K562 (cell line): ENCODE measurements around the gene OSGIN1. TPM values are rescaled to one million over a fixed set of nuclear protein-coding genes. Genes with fewer than 3 reads are reported as not detected.

Experiments
- ATAC-seq: fragments of 200-7000 bp; cut with Tn5 transposase; 3 replicates; pipeline ENCODE4 v1.9.1; 2020; ENCODE audit warnings: moderate library complexity
- BruUV-seq: library from RNA; stranded (reverse); fragments of 400-500 nt; replicated peaks from 2 replicates; lab custom pipeline; 2021; lab: Mats Ljungman, UMichigan
- CTCF ChIA-PET: fragments of 300-600 bp; formaldehyde crosslinking; extraction: SDS; loops from one replicate; lab custom pipeline; 2021; ENCODE audit warnings: low intra/inter-chr PET ratio; lab: Yijun Ruan, JAX
- POLR2A ChIA-PET: fragments of 300-600, 350-650 bp; sonication (Branson Sonifier 250); formaldehyde crosslinking; extraction: SDS; loops from one replicate; lab custom pipeline; 2021; ENCODE audit warnings: antibody characterized with exemption, inconsistent platforms; lab: Yijun Ruan, JAX
- DNase-seq, 4 experiments: peaks; one replicate each; pipeline versions ENCODE4 v3.0.0 to v3.0.0-alpha.2; 2011 to 2018; ENCODE audit warnings: low spot score in 3 of 4, mixed read lengths in 3 of 4; ENCODE audit errors: extremely low read depth in 1 of 4
- FAIRE-seq: peaks from 2 replicates; lab custom pipeline; 2011; peaks lifted over from hg19 to GRCh38; lab: Jason Lieb, UNC
- H2AFZ ChIP-seq: 2 replicates; pipeline ENCODE4 v1.6.0; 2011; ENCODE audit warnings: low read depth, low read length, control low read depth, inconsistent platforms
- H3K27ac ChIP-seq: fragments of 200-600 bp; 3 replicates; pipeline ENCODE4 v1.8.0; 2011; ENCODE audit warnings: low read depth, mild to moderate bottlenecking, control low read depth, inconsistent platforms, low read length, moderate library complexity, mixed read lengths; ENCODE audit errors: extremely low read depth
- H3K27me3 ChIP-seq, 2 experiments: fragments of 300-600 bp in 1 of 2; 2 replicates in 1 of 2; 3 replicates in 1 of 2; pipeline versions ENCODE4 v1.6.0 to v1.8.0; 2011; ENCODE audit warnings: inconsistent platforms in 2 of 2, low read length in 2 of 2, mild to moderate bottlenecking in 1 of 2, mixed read lengths in 1 of 2, moderate library complexity in 1 of 2; ENCODE audit not compliant: control insufficient read depth in 2 of 2, insufficient read depth in 2 of 2
- H3K36me3 ChIP-seq: fragments of 300-600 bp; 3 replicates; pipeline ENCODE4 v1.8.0; 2011; ENCODE audit warnings: mild to moderate bottlenecking, low read length, inconsistent platforms; ENCODE audit not compliant: control insufficient read depth, insufficient read depth
- H3K4me1 ChIP-seq, 2 experiments: fragments of 200-600 bp in 1 of 2; replicated peaks in 1 of 2; 2 replicates in 1 of 2; 3 replicates in 1 of 2; pipeline versions ENCODE4 v1.5.1 to v1.8.0; 2011; ENCODE audit warnings: inconsistent platforms in 2 of 2, low read length in 2 of 2, mild to moderate bottlenecking in 1 of 2, mixed read lengths in 1 of 2, moderate library complexity in 1 of 2; ENCODE audit not compliant: control insufficient read depth in 2 of 2, insufficient read depth in 2 of 2
- H3K4me2 ChIP-seq: 2 replicates; pipeline ENCODE4 v1.6.1; 2011; ENCODE audit warnings: low read length, control low read depth, inconsistent platforms, mixed read lengths; ENCODE audit not compliant: insufficient read depth
- H3K4me3 ChIP-seq: fragments of 200-600 bp; sonication (generic), shearing (Covaris generic); 2 replicates; pipeline ENCODE4 v1.5.1; 2016; ENCODE audit warnings: control low read depth, inconsistent platforms
- H3K79me2 ChIP-seq: fragments of 200-600 bp; 3 replicates; pipeline ENCODE4 v1.8.0; 2011; ENCODE audit warnings: low read length, inconsistent platforms; ENCODE audit not compliant: control insufficient read depth, insufficient read depth
- H3K9ac ChIP-seq, 2 experiments: 2 replicates each; pipeline versions ENCODE4 v1.6.0 to v1.6.1; 2011; ENCODE audit warnings: low read depth in 2 of 2, low read length in 2 of 2, control low read depth in 1 of 2, inconsistent platforms in 1 of 2, mild to moderate bottlenecking in 1 of 2, mixed read lengths in 1 of 2; ENCODE audit not compliant: insufficient read depth in 1 of 2
- H3K9me1 ChIP-seq: one replicate; pipeline ENCODE4 v1.6.0; 2011; ENCODE audit warnings: inconsistent platforms, mild to moderate bottlenecking, low read length, moderate library complexity; ENCODE audit not compliant: control insufficient read depth, insufficient read depth
- H3K9me3 ChIP-seq: replicated peaks from 2 replicates; pipeline ENCODE4 v1.5.1; 2011; ENCODE audit warnings: low read depth, low read length, inconsistent platforms; ENCODE audit not compliant: control insufficient read depth, insufficient read depth
- H4K20me1 ChIP-seq: replicated peaks from 2 replicates; pipeline ENCODE4 v1.6.1; 2011; ENCODE audit warnings: low read length, inconsistent platforms, mixed read lengths; ENCODE audit not compliant: control insufficient read depth, insufficient read depth
- EGR1 ChIP-seq: fragments of 450-650 bp; conservative IDR thresholded peaks from 2 replicates; pipeline ENCODE4 v1.6.1; 2017; ENCODE audit warnings: mild to moderate bottlenecking
- NFYB ChIP-seq: IDR thresholded peaks from 2 replicates; pipeline ENCODE4 v1.6.1; 2011; ENCODE audit warnings: mild to moderate bottlenecking, moderate library complexity; ENCODE audit not compliant: insufficient read length; ENCODE audit errors: extremely low read depth
- POLR2G ChIP-seq: fragments of 200-400 bp; formaldehyde crosslinking; IDR thresholded peaks from 2 replicates; pipeline ENCODE4 v1.6.1; 2017; ENCODE audit warnings: low read depth, mild to moderate bottlenecking, antibody characterized with exemption, low read length, moderate library complexity
- ZKSCAN3 ChIP-seq: fragments of 250-450 bp; sonication (Bioruptor Pico); IDR thresholded peaks from 2 replicates; pipeline ENCODE4 v1.4.0; 2020
- WGBS: fragments of 100-300 bp; shearing (Covaris generic); methylation state at CpG from one replicate; pipeline ENCODE4 v1.1.6; 2016; ENCODE audit warnings: low coverage, mixed read lengths; ENCODE audit not compliant: insufficient coverage; ENCODE audit errors: missing lambda C conversion rate; 5-methylcytosine and 5-hydroxymethylcytosine counted together
- in situ Hi-C: fragments of 300-500 bp; cut with MboI; formaldehyde crosslinking; loops from 4 replicates; pipeline ENCODE4 v1.15.0; 2018; ENCODE audit warnings: inconsistent platforms, mixed read lengths
- intact Hi-C: fragments of 100-400 bp; cut with micrococcal nuclease; formaldehyde crosslinking; loops from 2 replicates; pipeline ENCODE4 v1.14.2; 2022
- polyA plus RNA-seq, 8 experiments: library from polyadenylated mRNA; depleted of rRNA in 4 of 8; stranded (reverse) in 5 of 8; unstranded in 3 of 8; fragments of >200 nt; fragmentation: Nextera tagmentation in 2 of 8; fragmentation: Illumina TruSeq in 1 of 8; extraction: Ambion mirVana in 2 of 8; extraction: Trizol in 1 of 8; gene quantifications; 2 replicates each; pipeline versions ENCODE4 v1.2.1 to v1.2.3, GENCODE V29; 2011 to 2014; ENCODE audit warnings: inconsistent platforms in 1 of 8, missing spikeins in 1 of 8
- total RNA-seq, 7 experiments: library from RNA; depleted of rRNA in 6 of 7; stranded (reverse); fragments of >200 nt in 6 of 7; fragmentation: Illumina TruSeq in 2 of 7; extraction: Trizol in 2 of 7; gene quantifications; 2 replicates each; pipeline versions ENCODE4 v1.2.1 to v1.2.3, GENCODE V29; 2011 to 2021; ENCODE audit warnings: low replicate concordance in 1 of 7

The OSGIN1 gene
- total and polyA plus RNA-seq, 9 of the 15 experiments (the other 6 are each of a cell fraction or from before 2014, with no cell fraction given), result 0.03 to 3.6 (median 1.6) TPM

DNA sequence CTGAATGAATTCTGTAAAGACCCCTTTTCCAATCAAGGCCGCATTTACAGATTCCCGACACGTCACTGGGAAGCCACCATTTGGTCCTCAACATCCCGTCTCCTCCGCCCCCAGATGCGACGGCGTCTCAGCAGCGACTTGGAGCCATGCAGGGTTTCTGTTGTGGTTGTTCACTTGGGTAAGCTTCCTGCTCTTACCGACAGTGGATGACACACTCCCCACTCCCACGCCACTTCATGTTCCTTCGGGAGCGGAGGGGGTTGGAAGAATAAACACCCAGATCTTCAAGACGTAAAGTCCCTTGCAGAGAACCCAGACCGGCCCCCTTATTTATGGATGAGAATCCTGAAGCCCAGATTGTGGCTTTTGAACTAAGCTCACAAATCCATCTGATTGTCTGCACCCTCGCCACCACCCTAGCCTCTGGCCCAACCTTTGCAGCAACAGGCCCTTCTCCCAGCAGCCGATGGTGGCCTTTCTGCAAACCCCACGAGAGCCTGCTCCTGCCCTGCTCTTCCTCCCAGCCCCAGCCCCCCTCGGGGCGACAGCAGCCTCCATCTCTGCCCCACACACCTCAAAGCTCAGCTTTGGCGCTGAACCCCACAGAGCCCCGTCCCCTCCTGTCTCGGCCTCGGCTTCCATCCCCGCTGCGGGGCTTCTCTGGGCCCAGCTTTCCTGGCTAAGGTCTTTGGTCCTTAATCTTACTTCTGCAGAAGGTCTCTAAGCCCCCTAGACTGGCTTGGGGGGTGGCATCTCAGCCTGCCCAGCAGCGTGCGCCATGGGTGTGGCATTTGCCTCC is 19.0 kb upstream of the OSGIN1 start:
- in situ Hi-C loops, result no loop called here
- Histone ChIP-seq H3K4me2 (no peak overlapping the region), H4K20me1 (peaks cover 21% of the 10 kb centered on the region), H3K79me2 (no peaks in the 10 kb centered on the region), H3K36me3 (no peaks in the 10 kb centered on the region), H3K4me3 (no peak overlapping the region), H3K27ac (no peak overlapping the region), H3K4me1 (peaks cover 0 to 42% of the 10 kb centered on the region in 2 experiments; a peak in 2 of 5 replicates), H3K9me3 (no peaks in the 10 kb centered on the region), H3K9me1 (no peaks in the 10 kb centered on the region), H3K9ac (no peak overlapping the region), H3K27me3 (peaks cover 65 to 88% of the 10 kb centered on the region in 2 experiments), H2AFZ (no peak overlapping the region)
- ATAC-seq (no peak), FAIRE-seq (no peak), DNase-seq (no peak)
- CTCF ChIA-PET, result no interaction called here
- no TSS peak for BruUV-seq
- WGBS, result 2% methylated on average over 28 of the region's 28 CpGs
- POLR2A ChIA-PET, result interaction anchor here (0.6 to 1.4 kb wide), 4 partner anchors 9 to 115 kb away, joined by 3 to 4 read pairs (median 4); no protein-coding TSS in a partner anchor
- no peak for TF ChIP-seq NFYB
- 0 out of 2 replicates have a peak, but pooled peaks have one; percentile 6 for TF ChIP-seq EGR1
- TF ChIP-seq, all 486 proteins: peak for 1
- intact Hi-C loops, result no loop called here

DNA sequence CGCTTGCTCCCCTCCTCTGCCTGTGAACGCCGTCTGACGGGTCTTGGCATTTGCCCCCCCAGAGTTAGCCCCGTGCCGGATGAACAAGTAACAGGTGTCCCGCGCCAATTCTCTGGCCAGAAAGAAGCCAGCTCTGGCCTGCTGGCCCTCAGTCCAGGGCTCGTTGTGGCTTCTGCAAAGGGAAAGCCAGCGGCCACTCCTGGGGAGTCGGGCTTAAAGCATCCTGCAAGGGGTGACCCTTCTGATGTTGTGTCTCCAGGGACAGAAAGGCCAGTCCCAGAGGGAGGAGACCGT is 18.4 kb upstream of the OSGIN1 start:
- Histone ChIP-seq H3K9me3 (no peaks in the 10 kb centered on the region), H3K4me2 (no peak overlapping the region), H3K27me3 (peaks cover 65 to 83% of the 10 kb centered on the region in 2 experiments), H3K36me3 (no peaks in the 10 kb centered on the region), H3K4me1 (peaks cover 0 to 47% of the 10 kb centered on the region in 2 experiments; a peak in 2 of 5 replicates), H3K9ac (no peak overlapping the region), H3K79me2 (no peaks in the 10 kb centered on the region), H3K27ac (no peak overlapping the region), H2AFZ (no peak overlapping the region), H3K9me1 (no peaks in the 10 kb centered on the region), H3K4me3 (no peak overlapping the region), H4K20me1 (peaks cover 21% of the 10 kb centered on the region)
- WGBS, result 7% methylated on average over 12 of the region's 12 CpGs
- TF ChIP-seq POLR2G, result 0 out of 2 replicates have a peak, but pooled peaks have one; percentile 13
- no peak for TF ChIP-seq ZKSCAN3 (CRISPR knock-in tag)
- in situ Hi-C loops, result no loop called here
- intact Hi-C loops, result no loop called here
- ATAC-seq (no peak; the same call in 2 of the 3 replicates), FAIRE-seq (no peak), DNase-seq (no peak)
- CTCF ChIA-PET, result no interaction called here
- no TSS peak for BruUV-seq
- POLR2A ChIA-PET, result interaction anchor here (0.6 to 1.4 kb wide), 4 partner anchors 9 to 120 kb away, joined by 3 to 4 read pairs (median 3); no protein-coding TSS in a partner anchor
